HG03196 (cell line): ENCODE results near the gene RNF41.
"Not testable (repeated sequence)": the region's sequence is repeated elsewhere in the genome, so short reads cannot be mapped to it uniquely, and the experiment has no call there.

Experiments
- ATAC-seq: cut with Tn5 transposase; IDR thresholded peaks from one replicate; pipeline ENCODE4 v1.9.1; 2021; ENCODE audit not compliant: unreplicated experiment

RNF41 gene

GRCh38 chr12:56221757-56222530 is at the start of gene RNF41:
TSS of gene RNF41 (minus strand) at chr12:56221922. CDS start at chr12:56214047, 7,875 bp downstream.
- ATAC-seq = peak; percentile 76

- ATAC-seq = no peak
Observed at GRCh38 chr12:56271031-56271430, 49.3 kb upstream of the RNF41 start.

- ATAC-seq = peak; percentile 3
Observed at GRCh38 chr12:56267443-56268071, 45.8 kb upstream of the RNF41 start.

- ATAC-seq = peak; percentile 89
Observed at GRCh38 chr12:56266693-56267442, 45.1 kb upstream of the RNF41 start, which contains the start of gene COQ10A. TSS of gene COQ10A (plus strand) at chr12:56266942. CDS start at chr12:56267119, 177 bp downstream.

- not testable (repeated sequence) for ATAC-seq
Observed at GRCh38 chr12:56266068-56266692, 44.5 kb upstream of the RNF41 start.

- ATAC-seq = not testable (repeated sequence)
Observed at GRCh38 chr12:56262955-56263354, 41.2 kb upstream of the RNF41 start.

- no peak for ATAC-seq
Observed at GRCh38 chr12:56261503-56262232, 39.9 kb upstream of the RNF41 start.

GRCh38 chr12:56260921-56261320 is 39.2 kb upstream of the RNF41 start:
- ATAC-seq = no peak

GRCh38 chr12:56260380-56260779 is 38.7 kb upstream of the RNF41 start:
- ATAC-seq = no peak

GRCh38 chr12:56258820-56259183 is 37.1 kb upstream of the RNF41 start:
- ATAC-seq = no peak

- peak; percentile 81 for ATAC-seq
Observed at GRCh38 chr12:56258068-56258819, 36.5 kb upstream of the RNF41 start, which contains the start of gene ANKRD52. TSS of gene ANKRD52 (minus strand) at chr12:56258384. CDS start at chr12:56258269, 115 bp downstream.

- ATAC-seq = no peak
Observed at GRCh38 chr12:56257491-56258067, 35.9 kb upstream of the RNF41 start.

- ATAC-seq = no peak
Observed at GRCh38 chr12:56257071-56257470, 35.3 kb upstream of the RNF41 start.

- ATAC-seq = no peak
Observed at GRCh38 chr12:56256326-56256960, 34.7 kb upstream of the RNF41 start.

- no peak for ATAC-seq
Observed at GRCh38 chr12:56255671-56256070, 33.9 kb upstream of the RNF41 start.

- no peak for ATAC-seq
Observed at GRCh38 chr12:56253091-56253490, 31.4 kb upstream of the RNF41 start.

GRCh38 chr12:56252649-56253048 is 30.9 kb upstream of the RNF41 start:
- ATAC-seq = no peak

- ATAC-seq = no peak
Observed at GRCh38 chr12:56248711-56249110, 27.0 kb upstream of the RNF41 start.

GRCh38 chr12:56247923-56248322 is 26.2 kb upstream of the RNF41 start:
- ATAC-seq = no peak
